ENCODE results near the gene PMPCA. TPM values are rescaled to one million over a fixed set of nuclear protein-coding genes. Genes with fewer than 3 reads are reported as not detected.

The PMPCA gene
- total and polyA plus RNA-seq, 2 of the 13 experiments (the other 11 are each of a cell fraction or from before 2014, with no cell fraction given): 70.2 to 88.4 TPM

DNA sequence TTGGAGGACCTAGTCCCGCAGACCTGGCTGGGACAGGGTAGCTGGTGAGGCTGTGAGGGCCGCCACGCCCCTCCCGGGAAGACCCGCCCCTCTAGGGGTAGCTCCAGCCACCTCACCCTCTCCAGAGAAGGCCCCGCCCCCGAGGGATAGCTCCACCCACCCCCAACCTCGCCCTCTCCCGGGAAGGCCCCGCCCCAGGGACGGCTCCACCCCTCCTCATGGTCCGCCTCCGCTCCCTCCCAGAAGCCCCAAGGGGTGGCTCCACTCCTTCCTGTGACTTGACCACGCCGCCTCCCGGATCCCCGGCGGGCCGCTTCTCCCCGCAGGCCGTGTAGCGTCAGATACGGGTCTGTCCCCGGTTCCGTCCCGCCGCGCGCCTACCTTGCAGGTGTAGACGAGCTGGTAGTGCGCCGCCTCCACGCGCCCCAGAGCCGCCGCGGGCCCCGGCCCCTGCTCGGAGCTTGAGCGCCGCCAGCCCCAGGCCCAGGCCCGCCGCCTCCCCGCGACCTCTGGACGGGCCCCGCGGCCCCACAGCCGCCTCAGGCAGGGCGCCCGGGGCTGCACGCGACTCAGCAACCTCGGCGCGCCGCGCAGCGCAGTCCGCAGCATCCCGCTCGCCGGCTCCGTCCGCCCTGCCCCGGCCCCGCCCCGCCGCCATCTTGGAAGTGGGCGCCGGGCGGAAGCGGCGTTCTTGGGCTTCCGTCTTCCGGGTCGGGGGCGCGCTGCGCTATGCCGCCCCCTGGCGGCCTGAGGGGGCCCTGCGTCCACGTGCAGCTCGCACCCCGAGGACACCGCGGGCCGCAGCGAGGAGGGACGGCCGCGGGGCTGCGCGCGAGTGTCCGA, 47.1 kb upstream of the PMPCA start, which contains the start of gene DNLZ (continued):
- TF ChIP-seq ZNF569 (CRISPR knock-in tag; IDR thresholded peaks at IDR 0.05; ENCODE audit: borderline replicate concordance) (no peak), DPF2 (CRISPR knock-in tag; IDR thresholded peaks at IDR 0.05; ENCODE audit: borderline replicate concordance, low read depth) (no peak), PRPF4 (IDR thresholded peaks at IDR 0.05; ENCODE audit: low read depth, low read length, poor library complexity, severe bottlenecking) (no peak), CENPBD1 (CRISPR knock-in tag; IDR thresholded peaks at IDR 0.05; ENCODE audit: borderline replicate concordance, low read depth) (no peak; the same call in 1 of the 2 replicates), ZNF879 (CRISPR knock-in tag; IDR thresholded peaks at IDR 0.05) (0 out of 2 replicates have a peak, but pooled peaks have one; percentile 41), HNRNPH1 (optimal IDR thresholded peaks at IDR 0.05; ENCODE audit: low read depth, low read length) (no peak), ZNF350 (CRISPR knock-in tag; IDR thresholded peaks at IDR 0.05; ENCODE audit: borderline replicate concordance, low read depth) (0 out of 2 replicates have a peak, but pooled peaks have one; percentile 6), ZNF766 (CRISPR knock-in tag; IDR thresholded peaks at IDR 0.05; ENCODE audit: borderline replicate concordance) (peak; percentile 87; the same call in 1 of the 2 replicates), MIXL1 (CRISPR knock-in tag; IDR thresholded peaks at IDR 0.05) (0 out of 2 replicates have a peak, but pooled peaks have one; percentile 23), NFRKB (IDR thresholded peaks at IDR 0.05) (no peak), TBL1XR1 (IDR thresholded peaks at IDR 0.05; ENCODE audit: borderline replicate concordance, low read length, partially characterized antibody) (no peak), ZNF776 (CRISPR knock-in tag; IDR thresholded peaks at IDR 0.05) (peak; percentile 33; the same call in 1 of the 2 replicates), SMARCC2 (IDR thresholded peaks at IDR 0.05) (no peak), RARA (CRISPR knock-in tag; IDR thresholded peaks at IDR 0.05) (peak; percentile 61), MAFG (CRISPR knock-in tag; IDR thresholded peaks at IDR 0.05) (no peak), ZNF558 (CRISPR knock-in tag; IDR thresholded peaks at IDR 0.05; ENCODE audit: borderline replicate concordance) (peak; percentile 89; the same call in 1 of the 2 replicates), HNRNPL (IDR thresholded peaks at IDR 0.05; ENCODE audit: low read depth, low read length) (0 out of 2 replicates have a peak, but pooled peaks have one; percentile 25), ZNF20 (CRISPR knock-in tag; IDR thresholded peaks at IDR 0.05) (no peak), ZNF563 (CRISPR knock-in tag; IDR thresholded peaks at IDR 0.05) (peak; percentile 45; the same call in 1 of the 2 replicates), ZNF33A (CRISPR knock-in tag; IDR thresholded peaks at IDR 0.05; ENCODE audit: borderline replicate concordance) (no peak), GABPB1 (CRISPR knock-in tag; IDR thresholded peaks at IDR 0.05) (peak; percentile 94), SP5 (CRISPR knock-in tag; IDR thresholded peaks at IDR 0.05; ENCODE audit: borderline replicate concordance, low read depth) (peak; percentile 64), SRF (IDR thresholded peaks at IDR 0.05; ENCODE audit: low read depth, low read length) (peak; percentile 49; the same call in 1 of the 2 replicates)
- TF ChIP-seq, protein P1, sequence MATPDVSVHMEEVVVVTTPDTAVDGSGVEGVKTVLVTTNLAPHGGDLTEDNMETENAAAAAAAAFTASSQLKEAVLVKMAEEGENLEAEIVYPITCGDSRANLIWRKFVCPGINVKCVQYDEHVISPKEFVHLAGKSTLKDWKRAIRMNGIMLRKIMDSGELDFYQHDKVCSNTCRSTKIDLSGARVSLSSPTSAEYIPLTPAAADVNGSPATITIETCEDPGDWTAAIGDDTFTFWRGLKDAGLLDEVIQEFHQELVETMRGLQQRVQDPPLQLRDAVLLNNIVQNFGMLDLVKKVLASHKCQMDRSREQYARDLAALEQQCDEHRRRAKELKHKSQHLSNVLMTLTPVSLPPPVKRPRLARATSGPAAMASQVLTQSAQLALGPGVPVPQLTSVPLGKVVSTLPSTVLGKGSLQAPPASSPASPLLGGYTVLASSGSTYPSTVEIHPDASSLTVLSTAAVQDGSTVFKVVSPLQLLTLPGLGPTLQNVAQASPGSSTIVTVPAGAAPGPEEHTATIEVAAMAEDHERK (CRISPR knock-in tag; IDR thresholded peaks at IDR 0.05; ENCODE audit: low read depth): no peak
- TF ChIP-seq, protein P2, sequence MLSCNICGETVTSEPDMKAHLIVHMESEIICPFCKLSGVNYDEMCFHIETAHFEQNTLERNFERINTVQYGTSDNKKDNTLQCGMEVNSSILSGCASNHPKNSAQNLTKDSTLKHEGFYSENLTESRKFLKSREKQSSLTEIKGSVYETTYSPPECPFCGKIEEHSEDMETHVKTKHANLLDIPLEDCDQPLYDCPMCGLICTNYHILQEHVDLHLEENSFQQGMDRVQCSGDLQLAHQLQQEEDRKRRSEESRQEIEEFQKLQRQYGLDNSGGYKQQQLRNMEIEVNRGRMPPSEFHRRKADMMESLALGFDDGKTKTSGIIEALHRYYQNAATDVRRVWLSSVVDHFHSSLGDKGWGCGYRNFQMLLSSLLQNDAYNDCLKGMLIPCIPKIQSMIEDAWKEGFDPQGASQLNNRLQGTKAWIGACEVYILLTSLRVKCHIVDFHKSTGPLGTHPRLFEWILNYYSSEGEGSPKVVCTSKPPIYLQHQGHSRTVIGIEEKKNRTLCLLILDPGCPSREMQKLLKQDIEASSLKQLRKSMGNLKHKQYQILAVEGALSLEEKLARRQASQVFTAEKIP (CRISPR knock-in tag; IDR thresholded peaks at IDR 0.05; ENCODE audit: borderline replicate concordance): no peak
- TF ChIP-seq, protein P3, sequence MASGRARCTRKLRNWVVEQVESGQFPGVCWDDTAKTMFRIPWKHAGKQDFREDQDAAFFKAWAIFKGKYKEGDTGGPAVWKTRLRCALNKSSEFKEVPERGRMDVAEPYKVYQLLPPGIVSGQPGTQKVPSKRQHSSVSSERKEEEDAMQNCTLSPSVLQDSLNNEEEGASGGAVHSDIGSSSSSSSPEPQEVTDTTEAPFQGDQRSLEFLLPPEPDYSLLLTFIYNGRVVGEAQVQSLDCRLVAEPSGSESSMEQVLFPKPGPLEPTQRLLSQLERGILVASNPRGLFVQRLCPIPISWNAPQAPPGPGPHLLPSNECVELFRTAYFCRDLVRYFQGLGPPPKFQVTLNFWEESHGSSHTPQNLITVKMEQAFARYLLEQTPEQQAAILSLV (CRISPR knock-in tag; IDR thresholded peaks at IDR 0.05; ENCODE audit: borderline replicate concordance): peak; percentile 83; the same call in 1 of the 2 replicates

Data from HepG2 (cell line).